Measurements from ENCODE around the gene EGFL7. TPM values are rescaled to one million over a fixed set of nuclear protein-coding genes. Genes with fewer than 3 reads are reported as not detected.

The EGFL7 gene
- total RNA-seq, 3 donors from 2014 or later, result 2.3 to 4.3 (median 3.2) TPM

DNA sequence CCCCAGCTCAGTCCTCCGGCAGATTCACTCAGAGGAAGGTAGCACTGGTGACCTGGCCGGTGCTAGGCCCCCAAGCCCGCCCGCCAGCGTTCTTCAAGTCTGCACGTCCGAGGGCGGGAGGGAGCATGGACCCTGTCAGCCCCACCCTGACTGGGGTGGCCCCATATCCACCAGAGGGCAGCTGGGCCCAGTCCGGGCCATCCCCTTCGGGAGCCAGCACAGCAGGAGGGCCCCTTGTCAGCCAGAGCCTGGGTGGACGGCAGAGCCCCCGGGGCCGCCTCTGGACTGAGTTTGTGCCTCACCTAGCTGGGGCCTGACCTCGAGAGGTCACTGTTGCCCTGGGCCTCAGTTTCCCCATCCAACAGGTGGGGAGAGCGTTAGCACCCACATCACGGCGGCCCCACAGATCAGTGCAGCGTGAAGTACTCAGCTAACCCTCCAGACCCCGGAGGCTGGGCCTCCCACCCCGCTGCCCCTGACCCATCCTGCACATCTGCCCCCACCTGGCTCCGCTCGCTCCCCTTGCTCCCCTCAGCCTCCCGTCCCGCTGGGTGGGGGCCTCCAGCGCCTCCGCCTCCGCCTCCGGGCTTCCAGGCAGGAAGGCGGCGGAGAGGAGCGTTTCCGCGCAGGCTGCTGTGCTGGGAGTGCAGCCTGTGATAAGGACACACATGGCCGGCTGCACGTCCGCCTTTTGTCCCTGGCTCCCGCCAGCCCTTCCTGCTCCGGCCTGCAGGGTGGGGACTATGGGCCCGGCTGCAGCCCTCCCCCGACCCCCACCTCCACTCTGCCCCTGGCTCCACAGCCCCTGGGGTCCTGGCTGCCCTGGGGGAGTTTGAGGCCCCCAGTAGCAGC is 16.6 kb upstream of the EGFL7 start:
- Mint-ChIP-seq H3K36me3 (ENCODE audit: insufficient read depth) (no peaks in the 10 kb centered on the region), H3K9me3 (no peaks in the 10 kb centered on the region), H3K4me1 (ENCODE audit: low read depth) (peaks cover 3% of the 10 kb centered on the region), H3K27me3 (ENCODE audit: low read depth) (peaks cover 43% of the 10 kb centered on the region), H3K4me3 (no peak overlapping the region)
- no peak for ATAC-seq
- no peak for DNase-seq

DNA sequence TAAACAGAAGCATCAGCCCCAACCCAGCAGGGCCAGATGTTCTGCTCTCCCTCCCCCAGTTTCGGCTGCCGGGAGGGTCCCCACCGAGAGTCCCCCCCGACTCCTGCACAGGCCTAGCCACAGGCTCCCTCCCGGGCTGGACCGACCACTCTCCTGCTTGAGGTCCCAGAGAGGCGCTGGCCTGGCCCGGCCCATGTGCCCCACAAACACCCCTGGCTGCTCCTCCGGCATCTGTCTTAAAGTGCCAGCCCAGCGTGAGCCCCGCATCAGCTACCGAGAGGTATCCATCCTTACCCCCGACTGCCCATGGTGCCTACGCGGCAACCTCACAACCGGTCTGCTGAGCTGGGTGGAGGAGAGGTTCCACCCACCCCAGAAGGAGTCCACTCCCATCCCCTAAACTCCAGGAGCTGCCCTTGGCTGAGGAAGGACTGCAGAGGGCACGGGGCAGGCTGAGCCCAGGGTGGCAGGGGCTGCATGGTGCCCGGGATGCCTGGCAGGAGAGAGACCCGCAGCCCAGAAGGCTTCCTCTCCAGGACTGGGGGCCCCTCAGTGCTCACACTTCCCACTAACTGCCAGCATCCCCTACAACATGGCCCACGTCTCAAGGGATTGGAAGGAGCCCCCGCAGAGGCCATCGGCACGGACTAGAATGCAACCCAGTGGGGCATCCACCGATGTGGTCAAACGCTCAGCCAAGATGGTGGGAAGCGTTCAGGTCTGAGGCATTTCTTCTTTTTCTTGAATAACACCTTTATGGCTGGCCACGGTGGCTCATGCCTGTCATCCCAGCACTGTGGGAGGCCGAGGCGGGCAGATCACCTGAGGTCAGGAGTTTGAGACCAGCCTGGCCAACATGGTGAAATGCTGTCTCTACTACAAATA is 15.6 kb upstream of the EGFL7 start:
- DNase-seq (no peak), ATAC-seq (no peak)
- H3K9me3 Mint-ChIP-seq, result no peaks in the 10 kb centered on the region
- H3K4me1 Mint-ChIP-seq (ENCODE audit: low read depth), result peaks cover 3% of the 10 kb centered on the region
- no peaks in the 10 kb centered on the region for H3K36me3 Mint-ChIP-seq (ENCODE audit: insufficient read depth)
- peaks cover 46% of the 10 kb centered on the region for H3K27me3 Mint-ChIP-seq (ENCODE audit: low read depth)
- no peak overlapping the region for H3K4me3 Mint-ChIP-seq

DNA sequence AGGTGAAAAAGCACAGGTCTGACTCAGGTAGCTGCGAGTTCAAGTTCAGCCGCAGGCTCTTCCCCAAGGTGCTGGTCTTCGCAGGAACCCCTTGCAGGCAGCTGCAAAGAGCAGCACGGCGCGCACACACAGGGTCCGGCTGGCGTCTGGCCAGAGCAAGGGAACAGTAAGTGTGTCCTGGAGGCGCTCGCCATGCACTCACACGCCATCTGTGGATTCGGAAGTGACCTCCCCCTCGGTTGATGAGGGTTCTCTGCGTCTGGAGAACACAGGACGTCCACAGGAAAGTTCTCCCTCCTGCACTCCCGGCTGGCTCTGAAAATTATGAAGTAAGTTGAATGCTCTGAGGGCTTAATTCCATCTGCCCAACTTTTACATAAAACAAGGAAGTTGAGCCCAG is 14.0 kb upstream of the EGFL7 start:
- Mint-ChIP-seq H3K27me3 (ENCODE audit: low read depth) (peaks cover 47% of the 10 kb centered on the region), H3K9me3 (no peaks in the 10 kb centered on the region), H3K36me3 (ENCODE audit: insufficient read depth) (no peaks in the 10 kb centered on the region), H3K4me1 (ENCODE audit: low read depth) (peaks cover 3% of the 10 kb centered on the region), H3K4me3 (no peak overlapping the region)
- no peak for DNase-seq
- no peak for ATAC-seq

DNA sequence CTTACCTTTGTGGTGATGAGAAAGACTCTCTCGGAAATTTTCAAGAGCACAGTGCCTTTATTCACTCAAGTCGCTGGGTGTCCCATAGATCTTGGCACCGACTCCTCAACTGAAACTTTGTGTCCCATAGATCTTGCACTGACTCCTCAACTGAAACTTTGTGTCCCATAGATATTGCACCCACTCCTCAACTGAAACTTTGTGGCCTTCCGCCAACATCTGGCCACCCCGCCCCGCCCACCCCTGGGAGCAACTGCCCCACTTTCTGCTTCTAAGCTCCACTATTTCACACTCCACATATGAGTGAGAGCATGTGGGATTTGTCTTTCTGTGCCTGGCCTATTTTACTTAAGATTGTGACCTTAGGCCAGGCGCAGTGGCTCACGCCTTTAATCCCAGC is 12.7 kb upstream of the EGFL7 start:
- ATAC-seq (no peak), DNase-seq (no peak)
- peaks cover 46% of the 10 kb centered on the region for H3K27me3 Mint-ChIP-seq (ENCODE audit: low read depth)
- no peaks in the 10 kb centered on the region for H3K36me3 Mint-ChIP-seq (ENCODE audit: insufficient read depth)
- no peaks in the 10 kb centered on the region for H3K4me1 Mint-ChIP-seq (ENCODE audit: low read depth)
- H3K4me3 Mint-ChIP-seq, result no peak overlapping the region
- H3K9me3 Mint-ChIP-seq, result no peaks in the 10 kb centered on the region

DNA sequence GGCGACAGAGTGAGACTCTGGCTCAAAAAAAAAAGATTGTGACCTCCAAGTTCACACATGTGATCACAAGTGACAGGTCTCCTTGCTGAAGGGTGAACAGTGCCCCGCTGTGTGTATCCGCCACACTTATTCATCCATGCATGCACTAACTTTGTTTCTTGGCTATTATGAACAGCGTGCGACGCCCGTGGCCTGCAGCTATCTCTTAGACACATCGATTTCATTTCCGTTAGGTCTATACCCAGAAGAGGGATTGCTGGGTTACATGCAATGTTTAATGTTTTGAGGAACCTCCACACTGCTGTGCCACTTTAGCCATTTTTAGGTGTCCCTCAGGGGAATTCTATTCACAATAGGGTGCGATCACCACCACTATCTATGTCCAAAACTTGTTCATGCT is 12.1 kb upstream of the EGFL7 start:
- no peaks in the 10 kb centered on the region for H3K36me3 Mint-ChIP-seq (ENCODE audit: insufficient read depth)
- H3K4me1 Mint-ChIP-seq (ENCODE audit: low read depth), result no peaks in the 10 kb centered on the region
- H3K9me3 Mint-ChIP-seq, result no peaks in the 10 kb centered on the region
- no peak overlapping the region for H3K4me3 Mint-ChIP-seq
- no peak for DNase-seq
- ATAC-seq, result no peak
- H3K27me3 Mint-ChIP-seq (ENCODE audit: low read depth), result peaks cover 49% of the 10 kb centered on the region

DNA sequence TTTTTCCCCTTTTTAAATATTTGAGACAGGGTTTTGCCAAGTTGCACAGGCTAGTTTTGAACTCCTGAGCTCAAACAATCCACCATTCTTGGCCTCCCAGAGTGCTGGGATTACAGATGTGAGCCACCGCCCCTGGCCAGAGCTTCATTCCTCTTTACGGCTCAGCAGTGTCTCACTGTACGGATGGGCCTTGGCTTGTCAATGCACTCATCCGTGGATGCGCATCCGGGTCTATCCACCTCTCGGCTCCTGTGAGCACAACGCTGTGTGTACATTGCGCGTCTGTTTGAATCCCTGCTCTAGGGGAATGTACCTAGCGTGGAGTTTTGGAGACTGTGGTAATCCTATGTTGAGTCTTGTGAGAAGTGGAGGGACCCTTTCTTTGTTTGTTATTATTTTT is 10.9 kb upstream of the EGFL7 start:
- Mint-ChIP-seq H3K27me3 (ENCODE audit: low read depth) (peaks cover 53% of the 10 kb centered on the region), H3K36me3 (ENCODE audit: insufficient read depth) (no peaks in the 10 kb centered on the region), H3K4me1 (ENCODE audit: low read depth) (peaks cover 6% of the 10 kb centered on the region), H3K4me3 (no peak overlapping the region), H3K9me3 (no peaks in the 10 kb centered on the region)
- no peak for DNase-seq
- ATAC-seq, result no peak

DNA sequence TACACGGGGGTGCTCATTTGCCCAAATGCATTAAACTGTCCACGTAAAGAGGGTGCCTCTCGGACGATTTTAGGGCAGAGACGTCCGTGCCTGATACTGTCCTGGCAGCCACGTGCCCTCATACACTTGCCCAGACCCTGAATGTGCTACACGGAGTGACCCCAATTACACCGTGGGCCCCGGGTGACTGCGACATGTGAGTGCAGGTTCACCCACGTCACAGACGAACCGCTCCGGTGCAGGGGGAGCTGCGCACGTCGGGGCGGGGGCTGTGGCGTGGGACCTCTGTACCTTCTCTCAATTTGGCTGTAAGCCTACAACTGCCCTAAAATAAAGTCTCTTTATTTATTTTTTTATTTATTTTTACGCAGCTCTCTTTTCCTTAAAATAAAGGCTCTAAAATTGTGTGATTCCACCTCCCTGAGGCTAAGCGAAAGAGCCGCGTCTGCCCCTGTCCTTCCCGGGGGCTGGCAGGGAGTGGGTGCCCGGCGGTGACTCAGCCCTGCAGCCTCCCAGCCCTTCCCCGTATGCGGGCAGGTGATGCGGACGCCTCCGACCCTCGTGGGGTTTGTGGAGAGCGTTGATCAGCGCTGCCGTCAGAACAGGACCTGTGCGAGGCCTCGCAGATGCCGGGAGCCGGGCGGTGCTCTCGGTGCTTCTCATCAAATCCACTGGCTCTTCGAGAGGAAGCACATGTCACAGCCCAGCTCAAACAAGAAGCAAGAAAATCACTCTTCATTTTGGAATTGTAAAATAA is 9.2 kb upstream of the EGFL7 start:
- Mint-ChIP-seq H3K27me3 (ENCODE audit: low read depth) (peaks cover 58% of the 10 kb centered on the region), H3K9me3 (no peaks in the 10 kb centered on the region), H3K36me3 (ENCODE audit: insufficient read depth) (no peaks in the 10 kb centered on the region), H3K4me3 (no peak overlapping the region), H3K4me1 (ENCODE audit: low read depth) (peaks cover 11% of the 10 kb centered on the region)
- no peak for ATAC-seq
- no peak for DNase-seq

DNA sequence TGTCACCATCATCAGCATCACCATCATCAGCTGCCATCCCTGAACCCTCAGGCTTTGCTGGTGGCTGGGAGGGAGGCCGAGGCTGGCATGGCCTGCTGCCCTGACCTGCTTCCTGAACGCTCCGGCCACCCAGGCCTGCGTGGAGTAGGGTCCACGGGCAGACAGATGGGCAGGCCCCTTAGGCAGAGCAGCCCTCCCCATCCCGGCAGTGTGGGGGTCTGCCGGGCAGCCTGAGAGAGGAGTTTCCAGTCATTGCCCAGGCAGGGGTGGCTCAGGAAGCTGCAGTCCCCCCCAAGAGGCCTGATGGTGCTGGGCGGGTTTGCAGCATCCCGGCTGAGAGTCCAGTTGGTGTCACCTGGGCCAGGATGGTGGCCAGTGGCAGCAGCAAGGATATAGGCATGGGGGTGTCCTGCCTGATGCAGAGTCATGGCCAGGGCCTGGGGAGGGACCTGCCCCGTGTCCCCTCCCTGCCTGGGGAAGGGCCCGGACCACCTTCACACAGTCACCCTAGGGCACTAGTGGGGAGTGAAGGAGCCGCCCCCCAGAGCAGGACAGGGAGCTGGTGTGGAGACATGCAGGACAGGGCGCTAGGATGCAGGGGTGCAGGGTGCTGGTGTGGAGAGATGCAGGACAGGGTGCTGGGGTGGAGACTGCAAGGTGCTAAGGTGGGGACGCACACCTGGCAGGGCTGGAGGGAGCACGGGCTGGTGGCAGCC is 7.7 kb upstream of the EGFL7 start:
- Mint-ChIP-seq H3K27me3 (ENCODE audit: low read depth) (peaks cover 54% of the 10 kb centered on the region), H3K4me1 (ENCODE audit: low read depth) (peaks cover 13% of the 10 kb centered on the region), H3K4me3 (no peak overlapping the region), H3K9me3 (no peaks in the 10 kb centered on the region), H3K36me3 (ENCODE audit: insufficient read depth) (no peaks in the 10 kb centered on the region)
- ATAC-seq, result no peak
- DNase-seq, result no peak

DNA sequence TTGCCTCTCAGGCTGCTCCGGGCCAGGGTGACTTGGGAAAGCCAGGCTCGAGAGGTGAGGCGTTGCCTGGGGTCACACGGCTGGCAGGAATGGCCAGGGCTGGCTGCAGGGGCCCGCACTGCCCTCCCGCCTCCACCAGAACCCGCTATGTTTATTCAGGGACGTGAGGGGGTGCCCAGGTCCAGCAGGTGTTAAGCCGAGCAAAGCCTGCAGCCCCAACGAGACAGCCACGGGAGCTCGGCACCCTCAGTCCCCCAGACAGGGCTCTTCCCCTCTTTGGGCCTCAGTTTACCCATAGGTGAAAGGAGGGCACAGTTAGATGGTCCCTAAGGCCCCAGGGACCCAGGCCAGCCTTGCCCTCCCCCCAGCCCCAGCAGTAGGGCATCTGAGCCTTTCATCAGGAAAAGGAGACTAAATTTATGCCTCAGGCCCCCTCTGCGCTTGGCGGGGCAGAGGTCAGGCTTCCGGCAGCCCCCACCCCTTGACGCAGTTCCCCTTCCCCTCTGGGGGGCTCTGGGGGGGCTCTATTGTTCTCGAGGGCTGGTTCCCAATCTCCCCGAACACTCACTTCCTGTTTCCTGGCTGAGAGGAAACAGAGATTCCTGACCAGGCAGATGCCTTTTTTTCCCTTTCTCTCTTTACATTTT is 7.1 kb upstream of the EGFL7 start:
- Mint-ChIP-seq H3K36me3 (ENCODE audit: insufficient read depth) (no peaks in the 10 kb centered on the region), H3K4me1 (ENCODE audit: low read depth) (peaks cover 13% of the 10 kb centered on the region), H3K27me3 (ENCODE audit: low read depth) (peaks cover 54% of the 10 kb centered on the region), H3K9me3 (no peaks in the 10 kb centered on the region), H3K4me3 (no peak overlapping the region)
- DNase-seq (no peak), ATAC-seq (no peak)

DNA sequence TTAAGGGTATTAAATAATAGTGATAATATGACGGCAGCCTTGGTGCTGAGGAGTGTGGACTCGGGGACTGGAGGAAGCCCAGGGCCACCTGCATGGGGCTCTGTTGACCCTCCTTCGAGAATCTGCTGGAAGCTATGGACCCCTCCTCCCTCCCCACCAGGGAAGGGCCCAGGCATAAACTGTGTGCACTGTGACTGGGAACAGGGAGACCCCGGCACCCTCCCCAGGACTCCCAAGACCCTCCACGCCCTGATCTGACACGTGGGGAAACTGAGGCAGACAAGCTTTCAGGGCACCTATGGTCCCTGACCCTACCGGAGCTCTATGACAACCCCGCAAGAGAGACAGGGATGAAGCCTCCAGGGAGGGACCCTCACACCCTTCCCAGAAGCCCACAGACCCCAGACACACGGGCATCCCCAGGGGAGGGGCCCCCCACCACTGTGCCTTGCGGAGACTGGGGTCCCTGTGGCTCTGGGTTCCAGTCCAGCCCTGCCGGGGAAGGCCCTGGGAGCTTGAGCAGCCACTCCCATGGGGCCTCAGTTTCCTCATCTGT is 6.5 kb upstream of the EGFL7 start:
- no peaks in the 10 kb centered on the region for H3K9me3 Mint-ChIP-seq

DNA sequence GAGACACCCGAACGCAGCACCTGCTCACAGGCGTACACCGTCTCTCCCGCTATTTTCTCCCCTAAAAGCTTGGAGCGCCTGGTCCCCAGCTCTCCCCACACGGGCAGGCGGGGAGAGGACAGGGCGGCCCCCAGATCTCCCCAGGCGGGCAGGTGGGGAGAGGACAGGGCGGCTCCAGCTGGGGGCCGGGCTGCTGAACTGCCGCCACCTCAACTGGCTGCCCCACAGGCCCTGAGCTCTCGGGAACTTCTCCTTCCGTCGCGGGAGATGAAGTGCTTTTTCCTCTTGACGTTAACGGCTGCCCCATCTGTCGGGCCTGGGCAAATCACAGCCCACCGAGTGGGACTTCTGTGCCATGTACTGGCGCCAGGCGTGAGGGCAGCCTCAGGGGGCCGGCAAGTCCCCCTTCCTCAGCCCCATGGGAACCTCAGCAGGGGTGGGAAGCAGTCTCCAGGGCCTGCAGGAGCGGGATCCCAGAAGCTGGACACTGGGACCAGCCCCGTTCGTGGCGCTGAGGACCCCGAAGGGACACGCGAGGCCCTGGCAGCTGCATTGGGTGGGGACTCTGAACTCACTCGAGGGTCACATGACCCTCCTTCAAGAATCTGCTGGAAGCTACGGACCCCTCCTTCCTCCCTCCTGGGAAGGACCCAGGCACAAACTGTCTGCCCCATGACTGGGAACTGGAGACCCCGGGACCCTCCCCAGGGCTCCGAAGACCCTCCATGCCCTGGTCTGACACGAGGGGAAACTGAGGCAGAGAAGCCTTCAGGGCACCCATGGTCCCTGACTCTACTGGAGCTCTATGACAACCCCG is 5.7 kb upstream of the EGFL7 start:
- Mint-ChIP-seq H3K36me3 (ENCODE audit: insufficient read depth) (no peaks in the 10 kb centered on the region), H3K9me3 (no peaks in the 10 kb centered on the region), H3K27me3 (ENCODE audit: low read depth) (peaks cover 51% of the 10 kb centered on the region), H3K4me1 (ENCODE audit: low read depth) (peaks cover 13% of the 10 kb centered on the region), H3K4me3 (no peak overlapping the region)
- ATAC-seq, result no peak
- no peak for DNase-seq

More for the DNA sequence above, 6.5 kb upstream of the EGFL7 start:
- Mint-ChIP-seq H3K36me3 (ENCODE audit: insufficient read depth) (no peaks in the 10 kb centered on the region), H3K4me3 (no peak overlapping the region), H3K4me1 (ENCODE audit: low read depth) (peaks cover 13% of the 10 kb centered on the region), H3K27me3 (ENCODE audit: low read depth) (peaks cover 54% of the 10 kb centered on the region)
- no peak for ATAC-seq
- no peak for DNase-seq

DNA sequence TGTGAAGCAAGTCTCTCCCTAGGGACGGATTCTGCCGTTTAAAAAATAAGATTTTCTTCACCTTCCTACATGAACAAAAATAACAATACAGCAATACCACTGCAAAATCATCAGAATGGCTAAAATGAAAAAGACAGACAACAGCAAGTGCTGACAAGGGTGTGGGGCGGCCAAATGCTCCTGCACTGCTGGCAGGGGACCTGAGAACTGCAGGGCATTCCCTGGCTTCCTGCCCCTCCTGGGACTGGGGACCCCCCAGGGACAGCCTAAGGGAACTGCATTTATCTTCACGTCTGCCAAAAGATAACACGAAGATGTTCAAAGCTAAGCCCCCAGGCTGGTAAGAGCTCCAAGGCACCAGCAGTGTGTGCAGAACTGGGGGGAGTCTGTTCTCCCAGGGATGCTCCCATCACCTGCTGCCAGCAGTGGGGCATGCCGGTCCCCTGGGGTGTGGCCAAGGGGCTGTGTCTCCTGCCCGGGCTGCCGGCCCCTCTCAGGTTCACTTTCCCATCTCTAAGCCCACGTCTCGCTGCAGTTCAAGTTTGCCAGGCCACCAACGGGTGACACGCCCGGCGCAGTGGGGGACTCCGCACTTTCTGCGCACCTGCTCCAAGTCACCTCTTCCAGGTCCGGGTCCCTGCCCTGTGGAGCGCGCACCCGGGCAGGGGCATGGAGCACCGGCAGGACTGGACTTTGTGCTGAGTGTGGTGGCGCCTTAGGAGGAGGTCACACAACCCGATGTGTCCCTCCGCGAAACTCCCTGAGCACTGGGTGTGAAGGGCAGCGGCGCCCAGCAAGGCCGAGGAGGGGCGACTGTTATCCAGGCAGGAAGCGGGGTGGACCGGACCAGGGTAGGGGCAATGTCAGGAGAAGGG is 4.5 kb upstream of the EGFL7 start:
- ATAC-seq (peak in 1 of 2 donors; percentile 21), DNase-seq (no peak)
- Mint-ChIP-seq H3K4me1 (ENCODE audit: low read depth) (peaks cover 13% of the 10 kb centered on the region), H3K36me3 (ENCODE audit: insufficient read depth) (no peaks in the 10 kb centered on the region), H3K4me3 (no peak overlapping the region), H3K9me3 (no peaks in the 10 kb centered on the region), H3K27me3 (ENCODE audit: low read depth) (peaks cover 44% of the 10 kb centered on the region)

All from activated T-cell treated with anti-CD3 and anti-CD28 coated beads, Interleukin-2, amount 50 U/mL, for 4 hours (primary cell).